HG03521 (cell line): ENCODE data around the gene MLPH.

Experiments
- ATAC-seq: cut with Tn5 transposase; IDR thresholded peaks from one replicate; pipeline ENCODE4 v1.9.1; 2021; ENCODE audit warnings: mild to moderate bottlenecking, moderate library complexity; ENCODE audit not compliant: unreplicated experiment

Gene MLPH

DNA sequence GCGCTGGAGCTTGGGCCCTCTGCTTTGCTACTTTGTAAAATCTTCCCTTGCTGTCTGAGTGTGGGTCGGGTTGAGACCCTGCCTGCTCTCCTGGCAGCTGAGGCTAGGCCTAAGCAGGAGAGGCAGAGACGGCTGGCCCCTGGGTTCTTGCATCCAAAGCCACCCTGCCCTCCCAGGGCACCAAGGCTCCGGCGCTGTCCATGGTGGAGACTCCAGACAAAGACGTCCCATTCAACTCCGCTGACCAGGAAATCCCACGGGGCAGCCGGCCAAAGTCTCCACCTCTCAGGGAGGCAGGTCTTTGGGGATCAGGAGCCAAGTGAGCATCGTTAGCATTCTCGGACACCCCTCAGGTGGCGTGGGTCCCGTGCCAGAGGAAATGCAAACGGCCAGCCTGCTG lies 76.8 kb downstream of the MLPH start:
- ATAC-seq = no peak

DNA sequence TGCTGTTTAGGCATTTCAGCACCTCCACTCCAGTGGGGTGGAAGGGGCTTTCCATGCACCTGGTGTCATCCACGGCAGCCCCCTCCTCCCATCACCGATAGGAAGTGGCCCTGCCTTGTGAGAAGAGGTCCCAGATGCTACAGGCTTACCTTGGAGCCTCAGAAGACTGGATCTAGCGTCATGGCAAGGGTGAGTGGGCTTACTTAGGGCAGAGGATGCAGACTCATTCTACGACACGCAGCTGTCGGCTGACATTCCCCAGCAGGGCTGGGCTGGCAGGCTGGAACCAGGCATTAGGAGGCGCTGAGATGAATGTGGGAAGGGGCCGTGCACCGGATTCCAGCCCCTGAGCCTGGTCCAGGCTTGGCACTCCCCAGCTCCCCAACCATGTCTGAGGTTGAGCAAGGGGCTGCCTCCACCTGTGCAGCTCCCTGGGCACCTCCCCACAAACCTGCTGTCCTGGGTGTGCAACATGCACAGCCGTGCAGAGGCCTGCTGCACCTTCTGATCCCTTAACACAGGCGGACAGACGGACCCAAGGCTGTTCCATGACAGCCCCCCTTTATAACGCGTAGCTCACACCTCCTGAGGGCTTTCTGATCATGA lies 77.6 kb downstream of the MLPH start:
- no peak for ATAC-seq

DNA sequence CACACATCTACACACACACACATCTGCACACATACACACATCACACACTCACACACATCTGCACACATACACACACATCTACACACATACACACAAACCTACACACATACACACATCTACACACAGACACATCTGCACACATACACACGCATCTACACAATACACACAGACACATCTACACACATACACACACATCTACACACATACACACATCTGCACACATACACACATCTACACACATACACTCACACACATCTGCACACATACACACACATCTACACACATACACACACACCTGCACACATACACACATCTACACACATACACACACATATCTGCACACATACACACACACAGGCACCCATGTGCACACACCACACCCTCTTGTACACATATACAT lies 78.9 kb downstream of the MLPH start:
- no peak for ATAC-seq

DNA sequence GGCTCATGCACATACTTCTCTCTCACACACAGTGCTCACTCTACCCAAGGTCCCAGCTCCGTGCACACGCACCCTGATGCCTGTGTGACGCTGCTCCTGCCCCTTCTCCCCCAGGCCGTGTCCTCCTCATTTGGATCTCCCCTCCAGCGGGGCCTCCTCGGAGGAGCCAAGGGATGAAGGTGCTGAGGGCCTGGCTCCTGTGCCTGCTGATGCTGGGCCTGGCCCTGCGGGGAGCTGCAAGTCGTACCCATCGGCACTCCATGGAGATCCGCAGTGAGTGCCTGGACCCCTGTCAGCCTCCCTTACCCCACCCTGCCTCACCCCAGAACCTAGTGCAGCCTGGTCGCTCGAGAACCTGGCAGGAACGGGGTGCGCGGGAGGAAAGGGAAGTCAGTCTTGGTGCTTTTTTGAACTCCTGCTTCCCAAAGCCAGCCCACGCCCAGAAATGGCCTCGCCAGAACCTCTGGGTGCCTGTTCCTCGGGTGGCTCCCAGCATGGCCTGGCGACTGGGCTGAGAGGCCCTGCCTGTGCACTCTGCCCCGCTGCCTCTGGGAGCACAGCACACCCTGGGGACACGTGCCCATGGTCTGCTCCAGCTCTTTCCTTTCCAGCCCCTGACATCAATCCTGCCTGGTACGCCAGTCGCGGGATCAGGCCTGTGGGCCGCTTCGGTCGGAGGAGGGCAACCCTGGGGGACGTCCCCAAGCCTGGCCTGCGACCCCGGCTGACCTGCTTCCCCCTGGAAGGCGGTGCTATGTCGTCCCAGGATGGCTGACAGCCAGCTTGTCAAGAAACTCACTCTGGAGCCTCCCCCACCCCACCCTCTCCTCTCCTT lies 79.6 kb downstream of the MLPH start, which contains the start of gene PRLH:
PRLH (plus strand) TSS at position 174 of the 835 bp plus-strand sequence; CDS start at position 174, 0 bp downstream.
- no peak for ATAC-seq

DNA sequence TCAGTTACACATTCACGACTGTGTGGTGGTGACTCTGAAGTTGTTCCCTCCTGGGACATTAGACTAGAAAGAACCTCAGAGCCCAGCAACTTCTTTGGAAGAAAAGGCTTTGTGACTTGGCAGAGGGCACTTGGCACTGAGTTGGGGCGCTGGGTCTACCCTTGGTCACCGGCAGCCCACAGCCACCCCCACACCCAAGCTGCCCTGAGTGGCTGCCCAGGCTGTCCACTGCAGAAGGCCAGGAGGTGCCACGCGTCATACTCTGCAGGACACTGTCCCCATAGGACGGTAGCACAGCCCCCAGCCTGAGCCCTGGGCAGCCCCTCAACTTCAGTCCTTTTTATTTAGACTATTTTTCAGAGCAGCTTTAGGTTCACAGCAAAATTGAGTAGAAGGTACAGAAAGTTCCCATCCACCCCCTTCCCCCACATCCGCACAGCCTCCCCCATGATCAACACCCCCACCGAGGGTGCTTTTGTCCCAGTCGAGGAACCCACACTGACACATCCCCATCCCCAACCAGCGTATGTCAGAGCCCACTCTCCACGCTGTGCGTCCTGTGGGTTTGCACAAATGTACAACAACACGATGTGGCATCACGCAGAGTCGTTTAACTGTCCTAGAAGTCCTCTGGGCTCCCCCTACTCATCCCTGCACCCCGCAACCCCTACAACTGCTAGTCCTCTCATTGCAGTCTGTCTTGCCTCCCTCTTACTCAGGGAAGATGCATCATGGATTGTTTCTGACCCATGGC lies 80.4 kb downstream of the MLPH start:
- ATAC-seq = no peak

DNA sequence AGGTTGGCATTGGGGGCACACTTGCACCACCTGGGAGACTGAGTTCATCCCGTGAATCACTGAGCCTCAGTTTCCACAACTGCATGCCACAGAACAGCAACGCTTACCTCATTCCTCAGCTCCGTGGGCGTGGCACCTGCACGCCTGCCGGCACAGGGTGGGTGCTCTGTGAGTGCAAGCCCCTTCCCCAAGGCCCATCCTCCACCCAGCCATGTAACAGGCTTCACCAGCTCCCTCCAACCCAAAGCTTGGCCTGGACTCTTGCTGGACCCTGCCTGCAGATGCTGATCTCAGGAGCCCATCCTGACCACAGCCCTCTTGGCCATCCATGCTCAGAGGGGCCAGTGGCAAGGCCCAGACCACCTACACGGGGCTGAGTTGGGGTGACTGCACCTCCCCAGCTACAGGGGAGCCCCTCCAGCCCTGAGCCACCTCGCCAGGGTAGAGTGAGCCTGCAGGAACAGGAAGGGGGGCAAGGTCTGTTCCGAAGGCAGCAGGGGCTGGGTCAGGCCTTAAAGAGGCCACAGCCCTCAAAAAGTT lies 81.1 kb downstream of the MLPH start:
- ATAC-seq = no peak

DNA sequence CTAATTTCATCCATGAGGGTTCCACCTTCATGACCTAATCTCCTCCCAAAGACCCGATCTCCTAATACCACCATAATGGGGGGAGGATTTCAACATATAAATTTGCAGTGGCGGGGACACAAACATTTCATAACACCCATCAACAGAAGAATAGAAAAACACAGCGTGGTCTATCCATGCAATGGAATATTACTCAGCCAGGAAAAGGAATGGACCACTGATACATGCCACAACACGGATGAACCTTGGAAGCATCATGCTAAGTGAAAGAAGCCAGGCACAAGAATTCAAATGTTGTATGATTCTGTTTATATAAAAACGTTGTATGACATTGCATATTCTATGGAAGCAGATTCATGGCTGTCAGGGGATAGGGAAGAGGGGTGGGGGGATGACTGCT lies 82.0 kb downstream of the MLPH start:
- ATAC-seq = no peak

DNA sequence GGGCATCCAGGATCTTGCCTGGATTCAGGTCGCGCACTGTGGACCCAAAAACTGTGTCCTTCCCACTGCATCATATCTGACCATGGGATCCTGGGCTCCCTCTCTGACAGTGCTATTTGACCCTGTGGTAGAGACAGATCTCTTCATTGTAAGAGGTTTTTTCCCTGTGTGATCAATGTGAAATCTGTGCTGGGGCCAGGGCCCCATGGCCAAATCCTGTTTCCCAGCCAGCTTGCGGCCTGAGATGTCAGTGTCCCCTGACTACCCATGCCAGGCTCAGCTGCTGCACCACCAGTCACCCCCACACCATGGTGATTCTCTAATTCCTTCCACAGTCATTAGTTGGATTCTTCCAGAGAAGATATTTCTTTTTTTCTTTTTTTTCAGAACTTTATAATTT lies 82.8 kb downstream of the MLPH start:
- ATAC-seq = no peak

DNA sequence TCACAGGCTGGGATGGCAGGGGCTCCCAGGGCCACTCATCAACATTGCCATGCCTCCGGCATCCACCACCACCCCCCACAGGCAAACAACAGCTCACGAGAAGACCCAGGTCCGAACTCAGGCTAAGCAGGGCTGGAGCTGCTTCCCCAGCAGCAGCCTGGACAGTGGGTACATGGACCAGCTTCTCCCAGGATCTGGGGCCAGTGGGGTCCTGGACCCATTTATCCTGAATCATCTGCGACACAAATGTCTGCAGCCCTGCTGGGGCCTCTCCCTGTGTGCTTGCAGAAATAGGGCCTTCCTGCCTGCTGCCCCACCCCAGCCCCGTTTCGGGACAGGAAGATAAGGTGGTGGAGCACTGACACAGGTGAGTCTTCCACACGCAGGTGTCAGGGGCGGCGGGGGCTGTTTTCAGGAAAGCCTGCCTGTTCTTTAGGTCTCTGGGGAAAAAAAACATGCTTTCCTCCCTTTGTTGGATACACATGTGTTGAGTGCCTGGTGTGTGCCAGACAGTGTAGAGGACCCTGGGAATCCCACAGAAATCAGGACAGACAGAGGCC lies 83.8 kb downstream of the MLPH start:
- ATAC-seq = no peak

DNA sequence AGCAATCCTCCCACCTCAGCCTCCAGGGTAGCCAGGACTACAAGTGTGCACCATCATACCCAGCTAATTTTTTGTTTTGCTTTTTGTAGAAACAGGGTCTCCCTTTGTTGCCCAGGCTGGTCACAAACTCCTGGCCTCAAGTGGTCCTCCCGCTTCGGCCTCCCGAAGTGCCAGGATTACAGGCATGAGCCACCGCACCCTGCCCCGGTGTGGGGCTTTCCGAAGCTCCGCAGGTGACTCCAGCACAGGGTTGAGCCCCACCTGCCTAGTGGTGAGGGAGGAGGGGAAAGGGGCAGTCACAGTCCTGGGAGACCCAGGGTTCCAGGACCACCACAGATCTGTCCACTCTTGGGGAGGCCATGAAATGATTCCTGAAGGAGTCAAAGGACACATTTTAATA lies 84.5 kb downstream of the MLPH start:
- no peak for ATAC-seq

DNA sequence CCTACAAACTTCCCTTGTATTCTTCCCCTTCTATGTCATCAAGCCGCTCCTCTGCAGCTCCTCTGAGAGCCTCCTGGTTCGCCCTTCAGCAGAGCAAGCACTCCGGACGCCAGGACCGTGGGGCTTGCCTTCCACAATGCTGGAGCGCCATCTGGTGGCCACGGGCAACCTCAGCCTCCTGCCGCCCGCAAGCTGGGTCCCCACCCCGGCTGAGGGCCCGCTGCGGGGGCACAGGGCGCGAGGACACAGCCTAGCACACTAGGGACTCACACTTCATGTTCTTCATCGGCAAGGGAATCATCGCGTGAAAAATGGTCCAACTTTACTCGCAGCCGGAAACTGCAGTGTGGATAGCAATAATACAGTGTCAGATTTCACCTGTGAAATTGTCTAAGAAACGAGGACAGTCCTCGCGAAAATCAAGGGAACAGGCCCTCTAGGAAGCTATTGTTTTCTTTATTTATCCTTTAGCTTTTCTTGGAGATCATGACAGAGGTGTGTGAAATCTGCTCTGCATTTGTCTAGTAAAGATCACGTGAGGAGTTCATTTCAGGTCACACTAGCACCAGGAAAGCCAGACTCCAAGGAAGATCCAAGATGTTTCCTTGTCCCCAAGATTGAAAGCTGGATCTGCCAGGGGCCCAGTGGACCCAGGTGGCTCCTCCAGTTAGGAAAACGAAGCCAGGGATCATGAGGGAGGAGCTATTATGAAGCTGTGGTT lies 85.1 kb downstream of the MLPH start:
- peak; percentile 91 for ATAC-seq

DNA sequence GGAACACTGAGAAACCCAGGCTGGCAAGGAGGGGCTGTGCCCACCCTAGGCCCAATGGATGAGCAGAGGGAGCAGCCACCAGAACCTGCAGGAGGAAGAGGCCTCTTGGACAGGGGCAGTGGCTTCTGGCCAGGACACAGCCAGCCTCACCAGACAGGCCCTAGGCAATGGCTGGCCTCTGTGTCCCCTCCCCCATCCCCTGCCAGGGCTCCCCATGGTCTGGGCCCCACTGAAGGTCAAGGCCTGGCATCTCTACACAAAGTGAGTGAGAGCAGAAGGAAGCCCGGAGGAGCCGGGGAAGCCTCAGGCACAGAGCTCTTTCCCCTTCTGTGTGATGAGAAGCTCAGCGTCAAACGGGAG lies 85.7 kb downstream of the MLPH start:
- ATAC-seq = no peak

DNA sequence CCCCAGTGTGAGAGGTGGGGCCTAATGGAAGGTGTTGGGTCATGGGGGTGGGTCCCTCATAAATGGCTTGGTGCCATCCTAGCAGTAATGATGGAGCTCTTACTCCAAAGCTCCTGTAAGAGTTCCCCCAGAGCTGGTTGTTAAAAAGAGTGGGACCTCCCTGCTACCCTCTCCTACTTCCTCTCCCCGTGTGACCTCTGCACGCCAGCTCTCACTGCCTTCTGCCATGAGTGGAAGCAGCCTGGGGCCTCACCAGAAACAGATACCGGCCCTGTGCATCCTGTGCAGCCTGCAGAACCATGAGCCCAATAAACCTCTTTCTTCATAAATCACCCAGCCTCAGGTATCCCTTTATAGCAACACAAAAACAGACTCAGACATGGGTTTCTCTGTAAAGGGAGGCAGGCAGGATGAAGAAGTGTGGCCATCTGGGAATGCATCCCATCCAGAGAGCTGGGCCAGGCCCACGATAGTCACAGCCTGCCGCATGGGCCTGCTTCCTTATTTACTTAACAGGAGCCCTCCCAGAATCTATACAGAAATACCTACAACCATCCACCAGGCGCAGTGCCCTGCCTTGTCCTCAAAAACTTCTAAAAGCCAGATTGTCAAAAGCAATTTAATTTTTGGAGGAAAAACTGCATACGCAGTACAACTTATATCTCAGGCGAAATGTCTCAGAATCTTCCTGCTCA lies 86.8 kb downstream of the MLPH start:
- ATAC-seq = no peak

DNA sequence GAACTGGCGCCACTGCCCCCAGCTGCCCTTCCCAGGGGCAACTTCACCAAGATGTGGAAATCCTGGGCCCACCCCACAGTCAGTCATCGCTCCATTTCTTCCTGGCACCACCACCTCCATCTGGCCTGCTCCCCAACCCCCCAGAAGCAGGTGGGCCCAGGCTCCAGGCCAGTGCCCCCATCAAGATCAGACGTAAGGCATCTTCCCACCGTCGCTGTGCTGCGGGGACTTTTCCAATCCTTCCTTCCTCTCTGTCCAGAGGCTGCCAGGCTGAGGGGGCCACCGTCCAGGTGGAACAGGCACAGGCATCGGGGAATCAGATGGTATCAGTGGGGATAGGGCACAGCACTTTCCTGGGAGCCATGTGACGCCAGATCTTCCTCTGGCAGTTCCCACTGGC lies 87.4 kb downstream of the MLPH start:
- no peak for ATAC-seq

DNA sequence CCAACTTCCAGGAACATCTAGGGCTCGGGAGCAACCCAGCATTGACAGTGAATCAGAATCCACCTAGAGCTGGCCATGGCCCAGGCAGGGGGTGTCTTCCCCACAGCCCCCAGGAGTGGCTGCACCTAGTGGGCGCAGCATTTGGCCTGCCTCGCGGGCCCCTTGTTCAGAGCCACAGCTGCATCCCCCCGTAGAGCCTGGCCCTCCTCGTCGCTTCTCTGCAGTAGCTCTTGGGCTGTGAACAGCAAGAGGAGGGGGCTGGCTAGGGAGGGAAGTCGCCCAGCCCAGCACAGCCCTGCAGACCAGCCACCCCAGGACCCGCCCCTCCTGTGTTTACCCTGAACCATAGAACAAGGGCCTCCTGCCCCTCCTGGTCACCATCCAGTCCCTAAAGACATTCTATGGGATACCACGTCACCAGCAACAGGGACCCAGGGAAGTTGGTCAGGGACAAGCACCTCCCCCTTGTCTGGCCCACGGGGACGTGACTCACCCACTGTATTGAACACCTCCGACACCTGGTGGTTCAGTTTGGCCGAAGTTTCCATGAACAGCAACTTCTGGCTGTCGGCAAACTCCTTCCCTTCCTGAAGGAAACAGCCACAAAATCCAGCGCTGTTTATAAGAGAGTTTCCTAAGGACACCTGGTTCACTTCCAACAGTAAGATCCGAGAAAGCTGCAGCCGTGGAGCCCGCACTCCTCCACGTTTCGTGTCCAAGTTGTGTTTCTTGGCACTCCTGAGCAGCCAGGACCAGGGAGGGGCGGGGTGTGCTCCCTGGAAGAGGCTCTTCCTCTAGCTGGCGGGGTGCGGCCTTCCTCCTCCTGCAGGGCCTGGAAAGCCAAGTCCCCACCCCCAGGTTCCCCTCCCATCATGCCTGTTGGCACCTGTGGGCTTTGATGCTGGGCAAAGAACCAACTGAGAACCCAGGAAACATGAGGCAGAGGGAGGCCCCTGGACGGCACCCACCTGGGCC lies 88.1 kb downstream of the MLPH start:
- ATAC-seq = no peak

DNA sequence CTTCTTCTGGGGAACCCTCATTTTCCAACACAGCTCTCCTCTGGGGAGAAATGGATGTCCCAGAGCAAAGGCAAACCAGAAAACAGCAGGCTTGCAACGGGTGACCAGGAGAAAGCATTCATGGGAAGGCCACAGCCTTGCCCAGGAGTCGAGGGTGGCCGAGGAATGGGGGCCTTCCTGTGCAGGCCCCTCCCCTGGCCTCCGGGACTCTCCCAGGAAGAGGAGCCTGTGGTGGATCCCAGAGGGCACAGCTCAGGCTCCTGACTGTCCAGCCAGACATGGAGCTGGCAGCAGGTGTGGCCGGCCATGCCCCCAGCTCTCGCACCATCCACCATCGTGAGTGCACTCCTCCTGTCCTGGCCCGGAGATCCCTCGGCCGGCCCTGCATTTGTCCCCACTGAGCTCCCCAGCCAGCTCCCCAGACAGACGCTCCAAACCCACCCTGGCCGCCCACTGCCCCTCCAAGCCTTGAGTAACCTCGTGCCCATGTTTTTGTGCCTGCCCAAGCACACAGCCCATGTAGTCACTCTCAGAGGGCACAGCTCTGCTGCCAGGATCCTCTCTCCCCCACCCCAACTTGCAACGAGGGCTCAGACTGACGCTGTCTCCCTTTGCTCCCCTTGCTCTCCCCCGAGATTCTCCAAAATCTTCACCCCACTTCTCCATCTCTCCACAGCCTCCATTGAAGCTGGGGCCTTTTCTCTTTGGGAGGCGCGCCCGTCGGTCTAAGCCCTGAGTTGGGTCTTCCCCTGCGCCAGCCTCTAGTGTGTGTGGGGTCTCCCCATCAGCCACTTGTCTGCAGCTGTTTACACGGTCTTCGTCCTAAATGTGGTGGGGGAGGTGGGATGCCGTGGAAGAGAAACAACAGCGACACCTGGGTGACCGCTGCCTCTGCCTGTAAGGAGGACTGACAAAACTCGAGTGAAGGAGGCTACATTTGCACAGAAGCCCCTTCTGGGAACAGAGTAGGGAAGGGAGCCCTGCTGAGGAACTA lies 89.1 kb downstream of the MLPH start:
- ATAC-seq = no peak

DNA sequence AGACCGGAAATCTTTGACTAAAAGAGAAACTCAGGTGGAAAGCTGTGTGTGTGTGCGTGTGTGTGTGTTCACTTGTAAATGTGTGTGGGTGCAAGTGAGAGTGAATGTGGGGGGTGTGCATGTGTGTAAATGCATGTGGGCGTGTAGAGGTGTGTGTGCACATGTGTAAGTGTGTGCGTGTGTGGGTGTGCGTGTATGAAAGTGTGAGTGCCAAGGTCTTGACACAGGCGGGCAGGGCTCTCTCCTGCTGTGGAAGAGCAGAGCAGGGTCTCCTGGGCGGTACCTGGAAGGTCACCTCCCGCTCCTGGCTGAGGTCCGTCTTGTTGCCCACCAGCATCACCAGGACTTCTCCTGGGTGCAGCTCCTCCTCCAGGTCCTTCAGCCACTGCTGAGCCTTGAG lies 89.9 kb downstream of the MLPH start:
- ATAC-seq = no peak

DNA sequence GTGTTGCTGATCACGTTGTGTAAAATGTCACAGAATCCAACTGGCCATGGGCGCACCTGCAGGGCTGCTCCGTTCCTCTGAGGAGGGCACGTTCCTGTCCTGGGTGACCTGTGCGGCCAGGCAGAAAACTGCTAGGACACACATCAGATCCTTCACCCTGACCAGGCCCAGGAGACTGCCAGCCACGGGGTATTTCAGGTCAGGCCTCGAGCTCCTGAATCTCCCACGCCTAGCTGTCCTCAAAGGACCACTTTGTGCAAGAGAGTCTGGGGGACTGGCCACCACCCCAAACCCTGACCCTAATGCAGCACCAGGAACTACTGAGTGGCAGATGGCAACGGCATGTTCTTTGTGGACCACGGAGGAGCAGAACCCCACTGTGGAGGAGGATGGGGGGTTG lies 90.4 kb downstream of the MLPH start:
- ATAC-seq = no peak
